Ovary (tissue), 7 donors: ENCODE measurements around the gene CCR5AS.

Source experiments
- DNase-seq, 5 donors: peaks; one replicate each; pipeline ENCODE4 v3.0.0-alpha.2; 2019 to 2020
- H3K27ac ChIP-seq, 2 donors: fragments of 200-600 bp; one replicate each; pipeline versions ENCODE4 v1.5.1 to v1.8.0; 2019 to 2022
- H3K27me3 ChIP-seq: fragments of 200-600 bp; one replicate; pipeline ENCODE4 v1.8.0; 2022
- H3K36me3 ChIP-seq: fragments of 200-600 bp; sonication (generic); one replicate; pipeline ENCODE4 v1.5.1; 2019
- H3K4me1 ChIP-seq: one replicate; pipeline ENCODE4 v1.8.1; 2013; ENCODE audit warnings: mild to moderate bottlenecking, moderate library complexity; ENCODE audit not compliant: insufficient read depth
- H3K4me3 ChIP-seq: fragments of 200-600 bp; sonication (generic); one replicate; pipeline ENCODE4 v1.5.1; 2017
- H3K9me3 ChIP-seq, 2 donors: fragments of 200-600 bp in 1 of 2; sonication (generic) in 1 of 2; one replicate each; pipeline versions ENCODE4 v1.5.1 to v1.8.1; 2013 to 2019; ENCODE audit warnings: mild to moderate bottlenecking in 1 of 2, moderate library complexity in 1 of 2
- EP300 ChIP-seq: sonication (generic); formaldehyde crosslinking; IDR thresholded peaks from one replicate; pipeline ENCODE4 v1.6.1; 2017; ENCODE audit warnings: antibody characterized with exemption
- POLR2A ChIP-seq: fragments of 450-650 bp; IDR thresholded peaks from one replicate; pipeline ENCODE4 v1.6.1; 2017; ENCODE audit warnings: antibody characterized with exemption, mild to moderate bottlenecking, moderate library complexity
- WGBS, 3 donors: extraction: QIAGEN DNeasy Blood & Tissue Kit in 1 of 3; methylation state at CpG; one replicate each; pipeline versions ENCODE4 v1.1.5 to v1.1.7; 2013 to 2017; 5-methylcytosine and 5-hydroxymethylcytosine counted together
- intact Hi-C, 4 donors: fragments of 100-400 bp; cut with DNase I; formaldehyde crosslinking; loops; one replicate each; pipeline versions ENCODE4 v1.11.0 to v1.15.1; 2022 to 2023
- TF ChIP-seq, protein P1 (sequence below), 3 donors: fragments of 450-650 bp in 2 of 3; fragments of 200-600 bp in 1 of 3; IDR thresholded peaks; one replicate each; pipeline versions ENCODE4 v1.5.1 to v1.8.0; 2016 to 2022; ENCODE audit warnings: antibody characterized with exemption in 3 of 3, mild to moderate bottlenecking in 1 of 3
- donor health status: DM: no; HTN: no; CAD: no; lungs with moderate emphysema.
- donor health status: DM: no; HTN: no; CAD: no.
- donor health status: Bipolar disorder and iron deficiency.
- donor health status: DM: no; HTN: no; CAD: no.
- donor health status: DM: yes; HTN: yes; CAD: no.

CCR5AS gene

DNA sequence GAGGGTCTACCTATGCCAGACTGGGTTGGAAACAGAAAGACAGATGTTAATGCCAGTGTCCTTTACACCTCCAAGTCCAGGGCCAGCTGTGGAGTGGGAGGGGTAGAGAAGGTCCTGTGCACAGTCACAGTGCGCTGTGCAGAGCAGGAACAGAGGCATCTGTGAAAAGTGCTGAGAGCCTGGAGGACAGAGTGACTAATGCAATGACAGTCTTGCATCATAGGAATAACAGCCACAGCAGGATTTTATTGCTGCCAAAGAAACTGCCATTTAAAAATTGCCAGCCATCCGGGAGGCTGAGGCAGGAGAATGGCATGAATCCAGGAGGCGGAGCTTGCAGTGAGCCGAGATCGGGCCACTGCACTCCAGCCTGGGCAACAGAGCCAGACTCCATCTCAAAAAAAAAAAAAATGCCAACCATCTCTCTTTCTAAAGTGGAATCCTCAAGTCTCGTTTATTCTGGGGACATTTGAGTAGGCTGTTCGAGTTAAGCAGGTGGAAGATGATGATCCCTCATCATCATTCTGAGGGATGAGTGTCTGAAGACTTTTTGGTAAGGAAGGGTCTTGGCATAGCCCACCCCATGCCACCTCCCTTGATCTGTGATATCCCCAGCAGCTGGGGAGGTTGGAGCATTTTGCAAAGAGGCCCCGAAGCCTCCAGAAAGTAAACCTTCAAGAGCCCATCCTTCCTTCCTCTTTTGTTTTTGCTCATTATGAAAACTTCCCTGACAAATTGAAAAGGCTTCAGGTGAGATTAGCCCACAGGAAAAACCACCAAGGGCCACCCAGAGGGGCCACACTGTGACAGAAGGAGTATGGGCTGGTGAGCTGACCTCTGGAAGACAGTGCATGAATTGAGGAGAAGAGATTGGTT lies 45.2 kb downstream of the CCR5AS start:
- no peak overlapping the region for H3K4me3 ChIP-seq
- intact Hi-C loops = no loop called here
- DNase-seq = no peak
- no peaks in the 10 kb centered on the region for H3K9me3 ChIP-seq
- no peak overlapping the region for H3K27ac ChIP-seq
- H3K27me3 ChIP-seq = no peaks in the 10 kb centered on the region
- no peaks in the 10 kb centered on the region for H3K36me3 ChIP-seq
- WGBS, 3 donors = 71 to 72% (median 72%) methylated on average over 8 of the region's 8 CpGs
- no peak for TF ChIP-seq POLR2A
- TF ChIP-seq EP300 = no peak
- TF ChIP-seq, protein P1, sequence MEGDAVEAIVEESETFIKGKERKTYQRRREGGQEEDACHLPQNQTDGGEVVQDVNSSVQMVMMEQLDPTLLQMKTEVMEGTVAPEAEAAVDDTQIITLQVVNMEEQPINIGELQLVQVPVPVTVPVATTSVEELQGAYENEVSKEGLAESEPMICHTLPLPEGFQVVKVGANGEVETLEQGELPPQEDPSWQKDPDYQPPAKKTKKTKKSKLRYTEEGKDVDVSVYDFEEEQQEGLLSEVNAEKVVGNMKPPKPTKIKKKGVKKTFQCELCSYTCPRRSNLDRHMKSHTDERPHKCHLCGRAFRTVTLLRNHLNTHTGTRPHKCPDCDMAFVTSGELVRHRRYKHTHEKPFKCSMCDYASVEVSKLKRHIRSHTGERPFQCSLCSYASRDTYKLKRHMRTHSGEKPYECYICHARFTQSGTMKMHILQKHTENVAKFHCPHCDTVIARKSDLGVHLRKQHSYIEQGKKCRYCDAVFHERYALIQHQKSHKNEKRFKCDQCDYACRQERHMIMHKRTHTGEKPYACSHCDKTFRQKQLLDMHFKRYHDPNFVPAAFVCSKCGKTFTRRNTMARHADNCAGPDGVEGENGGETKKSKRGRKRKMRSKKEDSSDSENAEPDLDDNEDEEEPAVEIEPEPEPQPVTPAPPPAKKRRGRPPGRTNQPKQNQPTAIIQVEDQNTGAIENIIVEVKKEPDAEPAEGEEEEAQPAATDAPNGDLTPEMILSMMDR (IDR thresholded peaks at IDR 0.05) = no peak
- no peaks in the 10 kb centered on the region for H3K4me1 ChIP-seq

DNA sequence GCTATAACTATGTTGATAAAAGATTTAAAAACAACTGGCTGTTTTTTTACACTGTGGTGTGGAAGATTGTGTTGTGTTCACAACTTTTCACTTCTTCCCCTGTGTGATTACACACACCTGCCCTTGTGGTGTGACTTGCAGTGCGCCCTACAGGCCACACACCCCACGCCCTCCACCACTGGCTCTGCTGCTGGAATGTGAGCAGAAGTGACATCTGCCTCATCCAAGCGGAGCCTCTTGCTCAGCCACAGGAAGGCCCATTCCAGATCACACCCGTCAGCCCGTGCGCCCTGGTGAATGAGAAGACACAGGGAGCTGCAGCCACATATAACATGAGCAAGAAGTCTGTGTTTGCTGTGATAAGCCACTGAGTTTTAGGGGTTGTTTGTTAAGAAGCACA lies 46.0 kb downstream of the CCR5AS start:
- no peaks in the 10 kb centered on the region for H3K36me3 ChIP-seq
- H3K4me3 ChIP-seq = no peak overlapping the region
- no peaks in the 10 kb centered on the region for H3K4me1 ChIP-seq
- no peaks in the 10 kb centered on the region for H3K9me3 ChIP-seq
- TF ChIP-seq POLR2A (no peak), EP300 (no peak)
- TF ChIP-seq, protein P1 (IDR thresholded peaks at IDR 0.05) = no peak
- no peaks in the 10 kb centered on the region for H3K27me3 ChIP-seq
- intact Hi-C loops = no loop called here
- DNase-seq = no peak
- no peak overlapping the region for H3K27ac ChIP-seq
- 67 to 78% (median 75%) methylated on average over 6 of the region's 6 CpGs for WGBS, 3 donors

DNA sequence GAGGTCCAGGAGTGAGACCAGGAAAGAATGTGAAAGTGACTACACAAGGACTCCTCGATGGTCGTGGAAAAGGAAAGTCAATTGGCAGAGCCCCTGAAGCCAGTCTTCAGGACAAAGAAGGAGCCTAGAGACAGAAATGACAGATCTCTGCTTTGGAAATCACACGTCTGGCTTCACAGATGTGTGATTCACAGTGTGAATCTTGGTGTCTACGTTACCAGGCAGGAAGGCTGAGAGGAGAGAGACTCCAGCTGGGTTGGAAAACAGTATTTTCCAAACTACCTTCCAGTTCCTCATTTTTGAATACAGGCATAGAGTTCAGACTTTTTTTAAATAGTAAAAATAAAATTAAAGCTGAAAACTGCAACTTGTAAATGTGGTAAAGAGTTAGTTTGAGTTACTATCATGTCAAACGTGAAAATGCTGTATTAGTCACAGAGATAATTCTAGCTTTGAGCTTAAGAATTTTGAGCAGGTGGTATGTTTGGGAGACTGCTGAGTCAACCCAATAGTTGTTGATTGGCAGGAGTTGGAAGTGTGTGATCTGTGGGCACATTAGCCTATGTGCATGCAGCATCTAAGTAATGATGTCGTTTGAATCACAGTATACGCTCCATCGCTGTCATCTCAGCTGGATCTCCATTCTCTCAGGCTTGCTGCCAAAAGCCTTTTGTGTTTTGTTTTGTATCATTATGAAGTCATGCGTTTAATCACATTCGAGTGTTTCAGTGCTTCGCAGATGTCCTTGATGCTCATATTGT lies 47.0 kb downstream of the CCR5AS start:
- WGBS, 3 donors = 18 to 34% (median 26%) methylated on average over 11 of the region's 11 CpGs
- H3K4me3 ChIP-seq = no peak overlapping the region
- no peaks in the 10 kb centered on the region for H3K36me3 ChIP-seq
- no peak for DNase-seq
- H3K27me3 ChIP-seq = no peaks in the 10 kb centered on the region
- intact Hi-C loops = no loop called here
- no peaks in the 10 kb centered on the region for H3K9me3 ChIP-seq
- TF ChIP-seq EP300 (no peak), POLR2A (no peak)
- TF ChIP-seq, protein P1 (IDR thresholded peaks at IDR 0.05) = no peak
- H3K4me1 ChIP-seq = no peaks in the 10 kb centered on the region
- no peak overlapping the region for H3K27ac ChIP-seq

DNA sequence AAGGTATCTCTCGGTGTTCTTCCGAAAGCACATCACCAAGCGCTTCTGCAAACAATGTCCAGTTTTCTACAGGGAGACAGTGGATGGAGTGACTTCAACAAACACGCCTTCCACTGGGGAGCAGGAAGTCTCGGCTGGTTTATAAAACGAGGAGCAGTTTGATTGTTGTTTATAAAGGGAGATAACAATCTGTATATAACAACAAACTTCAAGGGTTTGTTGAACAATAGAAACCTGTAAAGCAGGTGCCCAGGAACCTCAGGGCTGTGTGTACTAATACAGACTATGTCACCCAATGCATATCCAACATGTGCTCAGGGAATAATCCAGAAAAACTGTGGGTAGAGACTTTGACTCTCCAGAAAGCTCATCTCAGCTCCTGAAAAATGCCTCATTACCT lies 48.4 kb downstream of the CCR5AS start:
- no peaks in the 10 kb centered on the region for H3K36me3 ChIP-seq
- intact Hi-C loops = no loop called here
- 84 to 88% (median 85%) methylated on average over 6 of the region's 6 CpGs for WGBS, 3 donors
- no peaks in the 10 kb centered on the region for H3K9me3 ChIP-seq
- no peak overlapping the region for H3K4me3 ChIP-seq
- no peak for DNase-seq
- H3K27me3 ChIP-seq = no peaks in the 10 kb centered on the region
- no peaks in the 10 kb centered on the region for H3K4me1 ChIP-seq
- no peak overlapping the region for H3K27ac ChIP-seq
- TF ChIP-seq POLR2A = no peak
- TF ChIP-seq, protein P1 (IDR thresholded peaks at IDR 0.05) = no peak
- TF ChIP-seq EP300 = no peak
